ENCODE measurements around the gene C11orf16. TPM values are rescaled to one million over a fixed set of nuclear protein-coding genes. Genes with fewer than 3 reads are reported as not detected.

Gene C11orf16
- total RNA-seq, 1 experiment from 2014 or later = not detected

- Mint-ChIP-seq H3K27me3 (ENCODE audit: unreplicated experiment) (no peaks in the 10 kb centered on the region), H3K9me3 (ENCODE audit: low read depth, unreplicated experiment) (no peaks in the 10 kb centered on the region), H3K4me1 (ENCODE audit: low read depth, unreplicated experiment) (no peaks in the 10 kb centered on the region), H3K27ac (ENCODE audit: unreplicated experiment) (no peak overlapping the region), H3K4me3 (ENCODE audit: low read depth, unreplicated experiment) (no peak overlapping the region), H3K36me3 (ENCODE audit: insufficient read depth, unreplicated experiment) (peaks cover 10% of the 10 kb centered on the region)
- no TSS peak for BruUV-seq (replicated peaks)
- no peak for TF ChIP-seq CTCF (IDR thresholded peaks at IDR 0.05; ENCODE audit: unreplicated experiment)
- intact Hi-C loops (cut with micrococcal nuclease; ENCODE audit: unreplicated experiment) = no loop called here
- CTCF ChIA-PET = no interaction called here
- no peak for DNase-seq
These were observed 15.5 kb downstream of the C11orf16 start for GRCh38 chr11:8917157-8917825.

- Mint-ChIP-seq H3K4me1 (ENCODE audit: low read depth, unreplicated experiment) (peaks cover 7% of the 10 kb centered on the region), H3K27me3 (ENCODE audit: unreplicated experiment) (no peaks in the 10 kb centered on the region), H3K27ac (ENCODE audit: unreplicated experiment) (no peak overlapping the region), H3K36me3 (ENCODE audit: insufficient read depth, unreplicated experiment) (peaks cover 28% of the 10 kb centered on the region), H3K9me3 (ENCODE audit: low read depth, unreplicated experiment) (no peaks in the 10 kb centered on the region), H3K4me3 (ENCODE audit: low read depth, unreplicated experiment) (no peak overlapping the region)
- no peak for DNase-seq
- BruUV-seq (replicated peaks) = no TSS peak
- CTCF ChIA-PET = interaction anchor here (1.4 to 2.6 kb wide), 3 partner anchors 45 to 223 kb away, joined by 3 to 17 read pairs (median 4); partner anchors contain the start of gene TMEM9B
- intact Hi-C loops (cut with micrococcal nuclease; ENCODE audit: unreplicated experiment) = loop anchor here (1.0 kb wide), 1 partner anchor 45 kb away; no protein-coding TSS in a partner anchor
- TF ChIP-seq CTCF (IDR thresholded peaks at IDR 0.05; ENCODE audit: unreplicated experiment) = no peak
These were observed 18.1 kb downstream of the C11orf16 start for GRCh38 chr11:8914661-8915018.

- H3K4me1 Mint-ChIP-seq (ENCODE audit: low read depth, unreplicated experiment) = peaks cover 12% of the 10 kb centered on the region
- peak; percentile 36 for DNase-seq
- intact Hi-C loops (cut with micrococcal nuclease; ENCODE audit: unreplicated experiment) = loop anchor here (1.0 kb wide), 1 partner anchor 45 kb away; no protein-coding TSS in a partner anchor
- no TSS peak for BruUV-seq (replicated peaks)
- H3K27ac Mint-ChIP-seq (ENCODE audit: unreplicated experiment) = no peak overlapping the region
- CTCF ChIA-PET = interaction anchor here (1.4 to 2.6 kb wide), 2 partner anchors 46 to 50 kb away, joined by 3 to 17 read pairs; partner anchors contain the start of gene TMEM9B
- peaks cover 28% of the 10 kb centered on the region for H3K36me3 Mint-ChIP-seq (ENCODE audit: insufficient read depth, unreplicated experiment)
- H3K9me3 Mint-ChIP-seq (ENCODE audit: low read depth, unreplicated experiment) = no peaks in the 10 kb centered on the region
- TF ChIP-seq CTCF (IDR thresholded peaks at IDR 0.05; ENCODE audit: unreplicated experiment) = peak; percentile 70
- no peaks in the 10 kb centered on the region for H3K27me3 Mint-ChIP-seq (ENCODE audit: unreplicated experiment)
- H3K4me3 Mint-ChIP-seq (ENCODE audit: low read depth, unreplicated experiment) = no peak overlapping the region
These were observed 18.6 kb downstream of the C11orf16 start for GRCh38 chr11:8913961-8914660.

- TF ChIP-seq CTCF (IDR thresholded peaks at IDR 0.05; ENCODE audit: unreplicated experiment) = no peak
- DNase-seq = peak; percentile 93
- intact Hi-C loops (cut with micrococcal nuclease; ENCODE audit: unreplicated experiment) = no loop called here
- BruUV-seq (replicated peaks) = no TSS peak
- peaks cover 30% of the 10 kb centered on the region for H3K4me1 Mint-ChIP-seq (ENCODE audit: low read depth, unreplicated experiment)
- CTCF ChIA-PET = interaction anchor here (0.5 to 1.3 kb wide), 6 partner anchors 12 to 859 kb away, joined by 3 to 7 read pairs (median 4); no protein-coding TSS in a partner anchor
- H3K36me3 Mint-ChIP-seq (ENCODE audit: insufficient read depth, unreplicated experiment) = peaks cover 28% of the 10 kb centered on the region
- no peaks in the 10 kb centered on the region for H3K27me3 Mint-ChIP-seq (ENCODE audit: unreplicated experiment)
- H3K9me3 Mint-ChIP-seq (ENCODE audit: low read depth, unreplicated experiment) = no peaks in the 10 kb centered on the region
- H3K27ac Mint-ChIP-seq (ENCODE audit: unreplicated experiment) = peak within 1 kb of the TSS; percentile 32
- peak within 1 kb of the TSS; percentile 85 for H3K4me3 Mint-ChIP-seq (ENCODE audit: low read depth, unreplicated experiment)
These were observed 21.5 kb downstream of the C11orf16 start, which contains the start of gene AKIP1 for GRCh38 chr11:8911029-8911823. AKIP1 (plus strand) TSS chr11:8911189; CDS start chr11:8911450, 261 bp downstream.

Measured in Calu3 (cell line).